NCI-H510A treated with DMSO at 0.1 percent for 48 hours (cell line): ENCODE measurements around the gene UBA5.

Experiments
- DNase-seq: peaks from one replicate; lab custom pipeline; 2025; lab: John Stamatoyannopoulos, UW

Gene UBA5

GRCh38 chr3:132716372-132716771 is 56.2 kb downstream of the UBA5 start:
- DNase-seq = no peak

GRCh38 chr3:132720228-132720627 is 60.1 kb downstream of the UBA5 start:
- no peak for DNase-seq

- peak; percentile 8 for DNase-seq
Observed at GRCh38 chr3:132721479-132722164, 61.5 kb downstream of the UBA5 start.

GRCh38 chr3:132722165-132723023 is 62.3 kb downstream of the UBA5 start, which contains the start of gene NPHP3:
NPHP3 (minus strand) TSS chr3:132722409; CDS start chr3:132722355, 54 bp downstream.
- peak; percentile 77 for DNase-seq

GRCh38 chr3:132723024-132723950 is 63.2 kb downstream of the UBA5 start:
- peak; percentile 63 for DNase-seq

- peak; percentile 29 for DNase-seq
Observed at GRCh38 chr3:132726341-132726823, 66.3 kb downstream of the UBA5 start.
